ENCODE measurements around the gene GLCE.

Gene GLCE

GRCh38 chr15:69232765-69233164 lies 72.3 kb downstream of the GLCE start:
- no peak for DNase-seq (ENCODE audit: low read depth)

GRCh38 chr15:69234676-69235075 lies 74.2 kb downstream of the GLCE start:
- DNase-seq (ENCODE audit: low read depth): no peak
- no peak overlapping the region for H3K4me3 ChIP-seq (ENCODE audit: low read depth, low read length)

More at GRCh38 chr15:69232765-69233164, 72.3 kb downstream of the GLCE start:
- H3K4me3 ChIP-seq (ENCODE audit: low read depth, low read length): no peak overlapping the region

- DNase-seq (ENCODE audit: low read depth): no peak
- H3K4me3 ChIP-seq (ENCODE audit: low read depth, low read length): no peak overlapping the region
These were observed 76.1 kb downstream of the GLCE start for GRCh38 chr15:69236505-69236904.

GRCh38 chr15:69237718-69238117 lies 77.3 kb downstream of the GLCE start:
- no peak for DNase-seq (ENCODE audit: low read depth)
- H3K4me3 ChIP-seq (ENCODE audit: low read depth, low read length): no peak overlapping the region

- no peak overlapping the region for H3K4me3 ChIP-seq (ENCODE audit: low read depth, low read length)
- no peak for DNase-seq (ENCODE audit: low read depth)
These were observed 84.4 kb downstream of the GLCE start for GRCh38 chr15:69244798-69245197.

- DNase-seq (ENCODE audit: low read depth): peak; percentile 84
- no peak overlapping the region for H3K4me3 ChIP-seq (ENCODE audit: low read depth, low read length)
These were observed 92.7 kb downstream of the GLCE start for GRCh38 chr15:69253156-69253555.

GRCh38 chr15:69265347-69265955 lies 105.0 kb downstream of the GLCE start:
- no peak for DNase-seq (ENCODE audit: low read depth)
- H3K4me3 ChIP-seq (ENCODE audit: low read depth, low read length): no peak overlapping the region

GRCh38 chr15:69271217-69271616 lies 110.8 kb downstream of the GLCE start:
- DNase-seq (ENCODE audit: low read depth): no peak
- no peak overlapping the region for H3K4me3 ChIP-seq (ENCODE audit: low read depth, low read length)

- DNase-seq (ENCODE audit: low read depth): no peak
These were observed 111.7 kb downstream of the GLCE start for GRCh38 chr15:69272139-69272538.

GRCh38 chr15:69272891-69273290 lies 112.5 kb downstream of the GLCE start:
- no peak overlapping the region for H3K4me3 ChIP-seq (ENCODE audit: low read depth, low read length)
- no peak for DNase-seq (ENCODE audit: low read depth)

More at GRCh38 chr15:69272139-69272538, 111.7 kb downstream of the GLCE start:
- H3K4me3 ChIP-seq (ENCODE audit: low read depth, low read length): no peak overlapping the region

GRCh38 chr15:69275074-69275670 lies 114.7 kb downstream of the GLCE start:
- DNase-seq (ENCODE audit: low read depth): peak; percentile 13
- no peak overlapping the region for H3K4me3 ChIP-seq (ENCODE audit: low read depth, low read length)

- no peak for DNase-seq (ENCODE audit: low read depth)
These were observed 115.6 kb downstream of the GLCE start for GRCh38 chr15:69275933-69276560.

GRCh38 chr15:69277316-69277715 lies 116.9 kb downstream of the GLCE start:
- no peak for DNase-seq (ENCODE audit: low read depth)

More at GRCh38 chr15:69275933-69276560, 115.6 kb downstream of the GLCE start:
- H3K4me3 ChIP-seq (ENCODE audit: low read depth, low read length): no peak overlapping the region

GRCh38 chr15:69279636-69280035 lies 119.2 kb downstream of the GLCE start:
- no peak overlapping the region for H3K4me3 ChIP-seq (ENCODE audit: low read depth, low read length)
- no peak for DNase-seq (ENCODE audit: low read depth)

More at GRCh38 chr15:69277316-69277715, 116.9 kb downstream of the GLCE start:
- H3K4me3 ChIP-seq (ENCODE audit: low read depth, low read length): no peak overlapping the region

GRCh38 chr15:69280783-69281182 lies 120.3 kb downstream of the GLCE start:
- no peak overlapping the region for H3K4me3 ChIP-seq (ENCODE audit: low read depth, low read length)
- DNase-seq (ENCODE audit: low read depth): no peak

GRCh38 chr15:69282104-69282743 lies 121.8 kb downstream of the GLCE start:
- no peak for DNase-seq (ENCODE audit: low read depth)
- H3K4me3 ChIP-seq (ENCODE audit: low read depth, low read length): no peak overlapping the region

GRCh38 chr15:69285834-69286233 lies 125.4 kb downstream of the GLCE start:
- no peak for DNase-seq (ENCODE audit: low read depth)
- H3K4me3 ChIP-seq (ENCODE audit: low read depth, low read length): no peak overlapping the region

GRCh38 chr15:69288011-69288410 lies 127.6 kb downstream of the GLCE start:
- no peak for DNase-seq (ENCODE audit: low read depth)
- H3K4me3 ChIP-seq (ENCODE audit: low read depth, low read length): no peak overlapping the region

- no peak for DNase-seq (ENCODE audit: low read depth)
- H3K4me3 ChIP-seq (ENCODE audit: low read depth, low read length): no peak overlapping the region
These were observed 128.3 kb downstream of the GLCE start for GRCh38 chr15:69288531-69289341.

All from skeletal muscle cell (primary cell).